Common myeloid progenitor, CD34-positive (primary cell): Measurements from ENCODE around the gene PIF1.

ENCODE experiments used
- CTCF ChIA-PET: fragments of 350-600 bp; sonication (Branson Sonifier 250); formaldehyde crosslinking; loops from one replicate; lab custom pipeline; 2021; ENCODE audit warnings: antibody characterized with exemption; lab: Charles Lee
- POLR2A ChIA-PET: fragments of 350-600 bp; sonication (Branson Sonifier 250); formaldehyde crosslinking; loops from one replicate; lab custom pipeline; 2021; ENCODE audit warnings: antibody characterized with exemption; lab: Charles Lee
- DNase-seq, 3 donors: peaks; one replicate each; pipeline versions ENCODE4 v3.0.0 to v3.0.0-alpha.2; 2013
- H3K27ac ChIP-seq, 2 experiments: 1 replicate in 1 of 2; 2 replicates in 1 of 2; pipeline ENCODE4 v1.7.0; 2013; ENCODE audit warnings: inconsistent platforms in 2 of 2, low read length in 2 of 2, mild to moderate bottlenecking in 2 of 2, low read depth in 1 of 2, moderate library complexity in 1 of 2; ENCODE audit not compliant: severe bottlenecking in 2 of 2, insufficient read depth in 1 of 2, poor library complexity in 1 of 2
- H3K27me3 ChIP-seq, 5 experiments: replicated peaks in 2 of 5; 1 replicate in 3 of 5; 2 replicates in 2 of 5; pipeline versions ENCODE4 v1.6.1 to v1.7.0; 2013; ENCODE audit warnings: low read length in 4 of 5, mild to moderate bottlenecking in 2 of 5, moderate library complexity in 2 of 5, inconsistent platforms in 1 of 5; ENCODE audit not compliant: insufficient read depth in 5 of 5, control insufficient read depth in 4 of 5
- H3K36me3 ChIP-seq, 4 experiments: 1 replicate in 2 of 4; 2 replicates in 2 of 4; pipeline versions ENCODE4 v1.6.1 to v1.7.0; 2013; ENCODE audit warnings: low read length in 3 of 4, control low read depth in 1 of 4, mild to moderate bottlenecking in 1 of 4; ENCODE audit not compliant: control insufficient read depth in 4 of 4, insufficient read depth in 4 of 4
- H3K4me1 ChIP-seq, 4 experiments: 1 replicate in 3 of 4; 2 replicates in 1 of 4; pipeline versions ENCODE4 v1.6.1 to v1.7.1; 2013; ENCODE audit warnings: low read length in 3 of 4, mild to moderate bottlenecking in 3 of 4, control low read depth in 1 of 4, inconsistent platforms in 1 of 4, moderate library complexity in 1 of 4; ENCODE audit not compliant: control insufficient read depth in 4 of 4, insufficient read depth in 4 of 4; ENCODE audit errors: control extremely low read depth in 1 of 4
- H3K4me3 ChIP-seq, 7 experiments: 1 replicate in 4 of 7; 2 replicates in 3 of 7; pipeline versions ENCODE4 v1.5.1 to v1.7.0; 2013; ENCODE audit warnings: mild to moderate bottlenecking in 7 of 7, low read length in 6 of 7, moderate library complexity in 6 of 7, inconsistent platforms in 2 of 7, low read depth in 2 of 7, control low read depth in 1 of 7; ENCODE audit not compliant: insufficient read depth in 4 of 7, control insufficient read depth in 1 of 7; ENCODE audit errors: extremely low read depth in 1 of 7
- H3K9me3 ChIP-seq, 5 experiments: 1 replicate in 4 of 5; 2 replicates in 1 of 5; pipeline versions ENCODE4 v1.6.1 to v1.7.1; 2013; ENCODE audit warnings: low read length in 4 of 5, mild to moderate bottlenecking in 2 of 5, inconsistent platforms in 1 of 5, low read depth in 1 of 5, moderate library complexity in 1 of 5; ENCODE audit not compliant: control insufficient read depth in 4 of 5, insufficient read depth in 2 of 5; ENCODE audit errors: control extremely low read depth in 1 of 5
- WGBS: methylation state at CpG from one replicate; pipeline ENCODE4 v1.1.5; 2013; ENCODE audit not compliant: insufficient coverage; 5-methylcytosine and 5-hydroxymethylcytosine counted together

Gene PIF1

DNA sequence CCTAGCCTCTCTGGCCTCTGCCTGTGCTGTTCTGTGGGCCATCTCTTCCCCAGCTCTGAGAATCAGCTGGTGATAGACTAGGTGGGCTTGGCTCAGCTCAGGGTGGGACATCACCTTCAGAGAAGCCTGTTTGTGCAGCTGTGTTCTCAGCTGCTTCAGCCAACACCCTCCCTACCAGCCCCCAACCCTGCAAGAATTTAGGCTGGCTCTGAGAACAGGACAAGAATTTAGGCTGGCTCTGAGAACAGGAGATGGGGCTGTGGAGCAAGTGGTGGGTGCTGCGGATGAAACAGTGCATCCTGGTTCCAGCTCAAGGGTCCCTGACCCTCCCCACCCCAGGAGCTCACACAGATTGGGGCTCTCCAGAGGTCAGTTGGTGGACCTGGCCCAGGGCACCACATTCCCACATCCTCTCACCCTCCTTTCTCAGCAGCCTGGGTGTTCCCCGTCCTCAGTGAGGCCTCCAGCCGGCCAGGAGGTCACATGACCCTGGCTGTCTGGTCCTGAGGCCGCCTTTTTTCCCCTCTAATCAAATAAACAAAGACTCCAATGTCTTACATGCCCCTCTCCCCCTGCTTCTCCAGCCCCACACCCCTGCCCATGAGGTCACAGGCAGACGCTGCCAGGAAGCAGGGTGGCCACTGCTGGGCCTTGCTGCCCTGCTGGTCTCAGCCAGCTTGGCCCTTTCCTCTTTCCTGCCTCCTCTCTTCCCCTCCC lies 31.1 kb upstream of the PIF1 start:
- Histone ChIP-seq H3K27ac (peak overlapping the region in 1 of 2 experiments; percentile 39), H3K9me3 (no peaks in the 10 kb centered on the region), H3K27me3 (no peaks in the 10 kb centered on the region), H3K4me1 (peaks cover 0 to 41% (median 36%) of the 10 kb centered on the region in 4 experiments), H3K36me3 (peaks cover 19 to 84% (median 51%) of the 10 kb centered on the region in 4 experiments), H3K4me3 (peak overlapping the region in 2 of 7 experiments; percentile 4 to 8)
- WGBS, result 50% methylated on average over 4 of the region's 5 CpGs
- no peak for DNase-seq
- ChIA-PET CTCF (interaction anchor here (0.9 to 3.8 kb wide), 10 partner anchors 9 to 48 kb away, joined by 3 to 15 read pairs (median 6); no protein-coding TSS in a partner anchor), POLR2A (interaction anchor here (0.8 kb wide), 1 partner anchor 49 kb away, joined by 3 read pairs; no protein-coding TSS in a partner anchor)

DNA sequence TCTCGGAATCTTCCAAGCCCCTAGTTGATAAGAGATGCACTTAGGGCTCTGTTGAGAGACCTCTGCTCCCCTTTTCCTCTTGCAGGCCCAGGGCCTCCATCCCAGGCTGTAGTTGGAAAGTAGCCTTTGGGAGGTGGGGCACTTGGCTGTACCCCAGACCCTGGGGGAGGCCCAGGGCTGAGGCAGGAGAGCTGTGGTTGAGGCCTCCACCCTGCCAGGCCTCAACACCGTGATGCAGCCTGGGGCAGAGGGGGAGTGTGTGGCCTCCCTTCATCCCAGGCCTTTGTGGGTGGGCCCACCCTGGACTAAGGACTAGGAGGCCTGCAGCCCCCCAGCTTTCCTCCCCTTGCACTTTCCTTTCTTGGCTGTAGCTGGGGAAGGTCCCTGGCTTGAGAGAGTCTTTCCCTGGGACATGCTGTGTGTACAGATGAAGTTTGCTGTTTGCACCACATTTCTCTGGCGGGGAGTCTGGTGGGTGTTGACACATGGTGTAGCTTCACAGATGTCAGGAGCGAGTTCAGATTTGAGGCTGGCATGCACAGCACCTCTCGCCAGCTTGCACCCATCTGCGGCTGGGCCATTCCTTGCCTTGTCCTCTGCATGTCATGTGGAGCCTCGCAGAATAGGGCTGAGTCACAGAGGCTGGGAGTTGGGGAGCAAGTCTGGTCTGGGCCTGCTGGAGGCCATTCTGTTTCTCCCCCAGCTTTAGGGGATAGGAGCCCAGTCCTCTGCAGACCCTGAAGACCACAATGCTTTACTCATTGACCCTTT lies 29.9 kb upstream of the PIF1 start:
- ChIA-PET POLR2A (no interaction called here), CTCF (interaction anchor here (0.9 to 3.8 kb wide), 8 partner anchors 11 to 54 kb away, joined by 3 to 15 read pairs (median 3); no protein-coding TSS in a partner anchor)
- Histone ChIP-seq H3K4me3 (no peak overlapping the region), H3K27ac (peak overlapping the region in 1 of 2 experiments; percentile 39), H3K9me3 (no peaks in the 10 kb centered on the region), H3K4me1 (peaks cover 0 to 53% (median 46%) of the 10 kb centered on the region in 4 experiments), H3K36me3 (peaks cover 21 to 82% (median 52%) of the 10 kb centered on the region in 4 experiments), H3K27me3 (no peaks in the 10 kb centered on the region)
- no peak for DNase-seq
- 90% methylated on average over 6 of the region's 7 CpGs for WGBS

DNA sequence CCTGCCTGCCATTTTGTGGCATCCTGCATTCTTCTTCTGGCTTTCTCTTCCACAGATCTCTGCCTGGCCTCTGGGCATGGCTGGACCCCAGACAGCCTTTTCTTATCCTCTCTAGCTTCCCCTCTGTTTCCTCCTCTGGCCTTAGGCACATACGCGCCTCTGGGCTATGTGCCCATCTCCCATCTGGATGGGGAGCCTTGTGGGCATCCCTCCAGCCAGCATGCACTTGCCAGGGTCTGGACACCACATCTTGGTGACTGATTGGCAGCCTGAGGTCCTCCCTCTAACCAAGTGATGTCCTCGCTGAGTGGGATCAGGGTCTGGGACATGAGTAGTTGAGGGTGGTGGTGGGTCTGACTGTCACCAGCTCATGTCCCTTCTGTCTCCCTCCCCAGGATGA lies 29.1 kb upstream of the PIF1 start:
- ChIA-PET CTCF (interaction anchor here (1.2 to 3.8 kb wide), 3 partner anchors 11 to 16 kb away, joined by 3 to 15 read pairs (median 14); no protein-coding TSS in a partner anchor), POLR2A (no interaction called here)
- Histone ChIP-seq H3K27me3 (no peaks in the 10 kb centered on the region), H3K4me3 (no peak overlapping the region), H3K27ac (no peak overlapping the region), H3K4me1 (peaks cover 0 to 53% (median 47%) of the 10 kb centered on the region in 4 experiments), H3K36me3 (peaks cover 18 to 81% (median 49%) of the 10 kb centered on the region in 4 experiments), H3K9me3 (no peaks in the 10 kb centered on the region)
- 94% methylated on average over 2 of the region's 3 CpGs for WGBS
- DNase-seq, result no peak

DNA sequence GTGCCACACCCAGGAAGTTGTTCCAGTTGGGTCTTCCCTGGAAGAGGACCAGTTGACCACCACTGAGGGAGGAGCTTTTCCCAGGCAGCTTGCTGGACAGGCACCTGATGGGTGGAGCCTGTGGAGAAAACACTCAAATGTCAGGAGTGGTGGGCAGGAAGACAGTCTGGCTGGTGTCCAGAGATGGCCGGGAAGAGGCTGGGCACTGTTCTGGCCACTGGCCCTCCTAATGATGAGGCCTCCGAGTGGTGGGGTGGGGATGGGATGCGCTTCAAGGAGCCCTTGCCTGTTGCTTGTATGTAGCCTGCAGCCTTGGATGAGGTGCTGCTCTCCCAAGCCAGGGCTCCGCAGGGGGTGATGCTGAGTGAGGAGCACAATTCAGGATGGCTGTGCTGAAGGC lies 28.6 kb upstream of the PIF1 start:
- 100% methylated on average over 2 of the region's 4 CpGs for WGBS
- CTCF ChIA-PET, result interaction anchor here (3.2 kb wide), 1 partner anchor 10 kb away, joined by 15 read pairs; no protein-coding TSS in a partner anchor
- DNase-seq, result no peak
- Histone ChIP-seq H3K4me3 (no peak overlapping the region), H3K27ac (no peak overlapping the region), H3K9me3 (no peaks in the 10 kb centered on the region), H3K27me3 (no peaks in the 10 kb centered on the region), H3K4me1 (peaks cover 0 to 53% (median 47%) of the 10 kb centered on the region in 4 experiments), H3K36me3 (peaks cover 17 to 77% (median 46%) of the 10 kb centered on the region in 4 experiments)
- POLR2A ChIA-PET, result no interaction called here

DNA sequence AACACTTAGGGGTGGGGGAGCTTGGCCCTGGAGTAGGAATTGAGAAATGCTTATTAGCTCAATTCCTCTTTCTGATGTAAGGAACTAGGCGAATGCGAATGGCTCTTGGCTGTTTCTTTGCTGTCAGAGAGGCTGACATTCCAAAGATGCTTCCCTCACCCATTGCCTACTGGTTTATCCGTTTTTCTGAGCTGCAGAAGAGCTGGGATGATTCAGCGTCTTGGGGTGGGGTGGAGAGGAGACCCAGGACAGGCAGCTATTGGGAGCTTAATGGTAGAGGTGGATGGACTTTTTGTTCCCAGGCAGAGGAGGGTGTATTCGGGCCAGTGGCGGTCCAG lies 26.0 kb upstream of the PIF1 start:
- ChIA-PET POLR2A (interaction anchor here (1.2 kb wide), 1 partner anchor 9 kb away, joined by 6 read pairs; no protein-coding TSS in a partner anchor), CTCF (interaction anchor here (1.0 to 1.5 kb wide), 6 partner anchors 10 to 42 kb away, joined by 3 to 4 read pairs (median 3); no protein-coding TSS in a partner anchor)
- WGBS, result no CpG with 5 or more reads among the region's 6 CpGs
- DNase-seq, result peak in 2 of 3 donors; percentile 59 to 63
- no peak overlapping the region for H3K27ac ChIP-seq
- H3K36me3 ChIP-seq, result peaks cover 20 to 77% (median 53%) of the 10 kb centered on the region in 4 experiments
- H3K27me3 ChIP-seq, result no peaks in the 10 kb centered on the region
- no peaks in the 10 kb centered on the region for H3K9me3 ChIP-seq
- no peak overlapping the region for H3K4me3 ChIP-seq
- H3K4me1 ChIP-seq, result peaks cover 0 to 49% (median 41%) of the 10 kb centered on the region in 4 experiments

DNA sequence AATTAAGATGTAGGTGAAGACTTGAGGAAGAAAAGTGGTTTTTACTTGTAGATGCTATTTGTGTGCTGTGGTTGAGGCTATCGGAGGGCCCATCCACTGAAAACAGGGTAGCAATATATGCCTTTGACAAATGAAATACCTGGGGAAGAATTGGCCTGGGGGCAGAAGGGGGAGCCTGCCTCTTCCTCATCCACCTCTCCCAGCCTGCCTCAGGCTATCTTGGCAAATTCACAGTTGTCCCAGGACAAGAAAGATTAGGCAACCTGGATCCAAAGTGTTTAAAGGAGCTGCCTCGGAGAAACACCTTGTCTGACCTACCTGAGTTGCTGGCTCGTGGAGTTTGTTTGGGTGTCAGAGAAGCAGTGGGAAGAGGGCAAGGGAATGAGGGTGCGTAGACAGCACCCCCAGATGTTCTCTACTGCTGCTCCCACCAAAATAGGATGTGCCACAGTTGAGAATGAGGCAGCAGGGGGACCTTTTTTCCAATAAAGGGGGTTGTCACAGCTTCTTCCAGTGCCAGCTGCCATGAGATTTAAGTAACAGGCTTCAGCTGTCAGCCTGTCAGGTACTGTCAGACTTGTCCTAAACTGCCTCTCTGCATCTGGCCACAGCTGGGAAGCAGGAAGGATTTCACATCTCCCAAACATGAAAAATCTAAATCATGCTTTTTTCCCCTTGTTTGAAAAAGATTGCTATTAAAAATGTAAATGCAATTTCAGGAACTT lies 25.5 kb upstream of the PIF1 start:
- no peaks in the 10 kb centered on the region for H3K9me3 ChIP-seq
- ChIA-PET CTCF (interaction anchor here (1.0 to 1.5 kb wide), 4 partner anchors 10 to 32 kb away, joined by 3 to 4 read pairs (median 4); no protein-coding TSS in a partner anchor), POLR2A (interaction anchor here (1.2 kb wide), 1 partner anchor 8 kb away, joined by 6 read pairs; no protein-coding TSS in a partner anchor)
- 100% methylated on average over 3 of the region's 4 CpGs for WGBS
- H3K36me3 ChIP-seq, result peaks cover 22 to 76% (median 50%) of the 10 kb centered on the region in 4 experiments
- H3K4me3 ChIP-seq, result no peak overlapping the region
- peaks cover 2 to 49% (median 41%) of the 10 kb centered on the region in 4 experiments for H3K4me1 ChIP-seq
- no peaks in the 10 kb centered on the region for H3K27me3 ChIP-seq
- H3K27ac ChIP-seq, result no peak overlapping the region
- no peak for DNase-seq
